ENCODE data around the gene MAD1L1. TPM values are rescaled to one million over a fixed set of nuclear protein-coding genes. Genes with fewer than 3 reads are reported as not detected.
A peak's percentile ranks its signal among the peaks of the same experiment; 100 is the strongest.

MAD1L1 gene
- total RNA-seq, 1 donor from 2014 or later: 59.6 TPM

DNA sequence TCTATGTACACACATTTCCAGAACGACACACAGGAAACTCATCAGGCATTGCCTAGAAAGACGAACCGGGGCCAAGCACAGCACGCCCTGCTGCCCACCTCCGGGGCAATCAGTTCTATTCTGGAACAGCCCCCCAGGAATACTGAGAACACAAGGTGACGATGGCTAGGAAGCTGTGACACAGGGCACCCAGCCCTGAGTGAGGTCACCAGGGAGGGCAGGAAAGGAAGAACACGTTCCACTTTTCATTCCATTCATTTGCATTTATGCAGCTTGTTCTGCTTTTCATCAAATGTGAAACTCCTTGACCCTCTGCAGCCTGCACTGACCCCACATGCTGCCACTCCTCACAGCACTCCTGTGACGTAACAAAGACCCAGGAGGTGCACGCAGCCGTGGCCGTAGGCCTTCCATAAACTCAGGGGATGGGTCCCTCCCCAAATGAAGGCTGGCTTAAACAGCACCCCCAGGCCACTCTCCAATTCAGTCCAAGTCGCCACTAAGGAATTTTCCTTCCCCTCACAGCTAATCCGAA lies 28.9 kb downstream of the MAD1L1 start:
- peaks cover 0 to 4% of the 10 kb centered on the region in 2 donors for H3K4me1 ChIP-seq
- no peak overlapping the region for H3K4me3 ChIP-seq
- H3K27ac ChIP-seq: no peak overlapping the region
- DNase-seq (ENCODE audit: low spot score in 2 of 2): peak in 1 of 2 donors; percentile 27
- peaks cover 0 to 27% of the 10 kb centered on the region in 2 donors for H3K36me3 ChIP-seq
- H3K9me3 ChIP-seq: no peaks in the 10 kb centered on the region
- intact Hi-C loops (cut with DNase I): no loop called here
- no peaks in the 10 kb centered on the region for H3K27me3 ChIP-seq
- TF ChIP-seq CTCF (IDR thresholded peaks at IDR 0.05): no peak

- Histone ChIP-seq H3K27me3 (no peaks in the 10 kb centered on the region), H3K36me3 (peaks cover 0 to 22% of the 10 kb centered on the region in 2 donors), H3K4me1 (peaks cover 0 to 4% of the 10 kb centered on the region in 2 donors), H3K27ac (no peak overlapping the region), H3K9me3 (no peaks in the 10 kb centered on the region), H3K4me3 (no peak overlapping the region)
- peak in 1 of 2 donors; percentile 19 for DNase-seq (ENCODE audit: low spot score in 2 of 2)
- TF ChIP-seq CTCF (IDR thresholded peaks at IDR 0.05): no peak
- intact Hi-C loops (cut with DNase I): no loop called here
Measured at GRCh38 chr7:2202901-2203765, 29.6 kb downstream of the MAD1L1 start.

GRCh38 chr7:2202361-2202761 lies 30.4 kb downstream of the MAD1L1 start:
- TF ChIP-seq CTCF (IDR thresholded peaks at IDR 0.05): no peak
- Histone ChIP-seq H3K9me3 (no peaks in the 10 kb centered on the region), H3K4me1 (peaks cover 0 to 4% of the 10 kb centered on the region in 2 donors), H3K27ac (no peak overlapping the region), H3K36me3 (peaks cover 0 to 16% of the 10 kb centered on the region in 2 donors), H3K4me3 (no peak overlapping the region), H3K27me3 (no peaks in the 10 kb centered on the region)
- peak in 1 of 2 donors; percentile 48 for DNase-seq (ENCODE audit: low spot score in 2 of 2)
- intact Hi-C loops (cut with DNase I): no loop called here

- Histone ChIP-seq H3K9me3 (no peaks in the 10 kb centered on the region), H3K27me3 (no peaks in the 10 kb centered on the region), H3K4me1 (peaks cover 0 to 4% of the 10 kb centered on the region in 2 donors), H3K36me3 (peaks cover 0 to 14% of the 10 kb centered on the region in 2 donors), H3K27ac (no peak overlapping the region), H3K4me3 (no peak overlapping the region)
- TF ChIP-seq CTCF (IDR thresholded peaks at IDR 0.05): no peak
- DNase-seq (ENCODE audit: low spot score in 2 of 2): peak in 1 of 2 donors; percentile 56
- intact Hi-C loops (cut with DNase I): no loop called here
Measured at GRCh38 chr7:2201686-2202360, 30.9 kb downstream of the MAD1L1 start.

GRCh38 chr7:2201128-2201527 lies 31.6 kb downstream of the MAD1L1 start:
- no peak overlapping the region for H3K27ac ChIP-seq
- no peak for DNase-seq (ENCODE audit: low spot score in 2 of 2)
- no peaks in the 10 kb centered on the region for H3K27me3 ChIP-seq
- TF ChIP-seq CTCF (IDR thresholded peaks at IDR 0.05): no peak
- H3K36me3 ChIP-seq: peaks cover 2 to 21% of the 10 kb centered on the region in 2 donors
- no peak overlapping the region for H3K4me3 ChIP-seq
- intact Hi-C loops (cut with DNase I): no loop called here
- H3K4me1 ChIP-seq: peaks cover 0 to 4% of the 10 kb centered on the region in 2 donors
- H3K9me3 ChIP-seq: no peaks in the 10 kb centered on the region

Data from ascending aorta (tissue), 2 donors.